ENCODE data around the gene TBC1D14.
"Not testable (repeated sequence)": the region's sequence is repeated elsewhere in the genome, so short reads cannot be mapped to it uniquely, and the experiment has no call there.

The TBC1D14 gene

GRCh38 chr4:6893449-6894085, 16.1 kb upstream of the TBC1D14 start:
- DNase-seq (ENCODE audit: low read depth in 1 of 2, low spot score in 1 of 2), result no peak
- in situ Hi-C loops (cut with HindIII; ENCODE audit: low pct_unique_long_range_greater_than_20kb, low sequenced_read_pairs), result no loop called here
- no peak for TF ChIP-seq JUND (IDR thresholded peaks at IDR 0.05; ENCODE audit: low read depth)

DNA sequence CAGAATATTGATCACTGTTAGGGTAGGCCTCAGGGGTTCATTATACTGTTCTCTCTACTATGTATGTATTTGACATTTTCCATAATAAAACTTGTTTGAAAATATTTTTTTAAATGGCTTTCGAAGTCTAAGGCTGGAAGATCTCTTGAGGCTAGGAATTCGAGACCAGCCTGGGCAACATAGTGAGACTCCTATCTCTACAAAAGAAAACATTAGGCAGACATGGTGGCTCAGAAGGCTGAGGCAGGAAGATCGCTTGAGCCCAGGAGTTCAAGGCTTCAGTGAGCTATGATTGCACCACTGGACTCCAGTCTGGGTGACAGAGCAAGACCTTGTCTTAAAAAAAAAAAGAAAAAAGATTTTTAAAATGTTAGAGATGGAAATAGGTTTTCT, 15.5 kb upstream of the TBC1D14 start:
- no peak for TF ChIP-seq JUND (IDR thresholded peaks at IDR 0.05; ENCODE audit: low read depth)
- in situ Hi-C loops (cut with HindIII; ENCODE audit: low pct_unique_long_range_greater_than_20kb, low sequenced_read_pairs), result no loop called here

GRCh38 chr4:6894528-6895498, 14.8 kb upstream of the TBC1D14 start:
- in situ Hi-C loops (cut with HindIII; ENCODE audit: low pct_unique_long_range_greater_than_20kb, low sequenced_read_pairs), result no loop called here
- TF ChIP-seq JUND (IDR thresholded peaks at IDR 0.05; ENCODE audit: low read depth), result no peak
- no peak for DNase-seq (ENCODE audit: low read depth in 1 of 2, low spot score in 1 of 2)

More for the DNA sequence above, 15.5 kb upstream of the TBC1D14 start:
- DNase-seq (ENCODE audit: low read depth in 1 of 2, low spot score in 1 of 2), result no peak

GRCh38 chr4:6896035-6896434, 13.6 kb upstream of the TBC1D14 start:
- no peak for DNase-seq (ENCODE audit: low read depth in 1 of 2, low spot score in 1 of 2)
- TF ChIP-seq JUND (IDR thresholded peaks at IDR 0.05; ENCODE audit: low read depth), result no peak
- in situ Hi-C loops (cut with HindIII; ENCODE audit: low pct_unique_long_range_greater_than_20kb, low sequenced_read_pairs), result no loop called here

DNA sequence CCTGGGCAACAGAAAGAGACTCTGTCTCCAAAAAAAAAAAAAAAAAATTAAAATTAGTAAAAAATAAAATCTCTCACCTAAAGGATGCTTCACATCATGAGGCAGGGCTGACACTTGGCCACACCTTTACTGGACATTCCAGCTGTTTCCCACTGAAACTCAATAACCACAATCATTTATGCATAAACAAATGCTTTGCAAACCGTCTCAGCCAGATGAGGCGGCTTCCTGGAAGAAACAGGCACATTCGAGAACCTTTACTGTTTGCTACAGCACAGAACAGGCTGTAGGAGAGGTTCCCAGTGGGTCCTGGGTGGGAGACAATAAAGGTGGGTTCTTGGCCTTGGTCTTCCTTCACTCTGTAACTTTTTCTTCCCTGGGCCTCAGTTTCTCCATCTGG, 10.9 kb upstream of the TBC1D14 start:
- in situ Hi-C loops (cut with HindIII; ENCODE audit: low pct_unique_long_range_greater_than_20kb, low sequenced_read_pairs), result no loop called here
- DNase-seq (ENCODE audit: low read depth in 1 of 2, low spot score in 1 of 2), result no peak
- no peak for TF ChIP-seq JUND (IDR thresholded peaks at IDR 0.05; ENCODE audit: low read depth)

DNA sequence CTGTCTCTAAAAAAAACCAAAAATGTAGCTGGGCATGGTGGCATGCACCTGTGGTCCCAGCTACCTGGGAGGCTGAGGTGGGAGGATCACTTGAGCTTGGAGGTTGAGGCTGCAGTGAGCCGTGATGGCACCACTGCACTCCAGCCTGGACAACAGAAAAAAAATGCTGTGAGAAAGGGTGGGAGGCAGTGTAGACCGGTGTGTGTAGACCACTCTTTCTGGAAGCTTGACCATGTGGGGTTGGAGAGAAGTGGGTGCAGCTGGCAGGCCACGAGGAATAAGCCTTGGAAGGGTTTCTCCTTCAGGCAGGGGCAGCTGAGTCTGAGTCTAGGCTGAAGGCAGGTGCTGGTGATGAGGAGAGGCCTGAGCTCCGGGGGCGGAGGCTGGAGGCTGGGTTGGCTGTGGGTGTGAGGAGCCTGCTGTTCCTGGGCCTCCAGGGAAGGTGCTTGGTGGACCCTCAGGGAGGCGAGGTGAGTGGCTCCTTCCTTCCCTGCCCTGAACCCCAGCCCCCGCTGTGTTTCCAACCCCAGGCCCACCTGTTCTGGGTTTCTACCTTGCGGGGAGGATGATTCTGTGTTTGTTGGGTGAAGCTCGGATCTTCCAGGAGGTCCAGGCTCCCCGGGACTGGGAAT, 9.3 kb upstream of the TBC1D14 start:
- in situ Hi-C loops (cut with HindIII; ENCODE audit: low pct_unique_long_range_greater_than_20kb, low sequenced_read_pairs), result no loop called here
- no peak for TF ChIP-seq JUND (IDR thresholded peaks at IDR 0.05; ENCODE audit: low read depth)
- no peak for DNase-seq (ENCODE audit: low read depth in 1 of 2, low spot score in 1 of 2)

GRCh38 chr4:6900956-6901355, 8.7 kb upstream of the TBC1D14 start:
- in situ Hi-C loops (cut with HindIII; ENCODE audit: low pct_unique_long_range_greater_than_20kb, low sequenced_read_pairs), result no loop called here
- DNase-seq (ENCODE audit: low read depth in 1 of 2, low spot score in 1 of 2), result no peak
- TF ChIP-seq JUND (IDR thresholded peaks at IDR 0.05; ENCODE audit: low read depth), result no peak

GRCh38 chr4:6901669-6902317, 7.8 kb upstream of the TBC1D14 start:
- no peak for DNase-seq (ENCODE audit: low read depth in 1 of 2, low spot score in 1 of 2)
- TF ChIP-seq JUND (IDR thresholded peaks at IDR 0.05; ENCODE audit: low read depth), result no peak
- in situ Hi-C loops (cut with HindIII; ENCODE audit: low pct_unique_long_range_greater_than_20kb, low sequenced_read_pairs), result no loop called here

GRCh38 chr4:6902318-6903042, 7.1 kb upstream of the TBC1D14 start:
- DNase-seq (ENCODE audit: low read depth in 1 of 2, low spot score in 1 of 2), result no peak

GRCh38 chr4:6905516-6906445, 3.8 kb upstream of the TBC1D14 start:
- no peak for DNase-seq (ENCODE audit: low read depth in 1 of 2, low spot score in 1 of 2)
- no peak for TF ChIP-seq JUND (IDR thresholded peaks at IDR 0.05; ENCODE audit: low read depth)
- in situ Hi-C loops (cut with HindIII; ENCODE audit: low pct_unique_long_range_greater_than_20kb, low sequenced_read_pairs), result no loop called here

More at GRCh38 chr4:6902318-6903042, 7.1 kb upstream of the TBC1D14 start:
- no peak for TF ChIP-seq JUND (IDR thresholded peaks at IDR 0.05; ENCODE audit: low read depth)
- in situ Hi-C loops (cut with HindIII; ENCODE audit: low pct_unique_long_range_greater_than_20kb, low sequenced_read_pairs), result no loop called here

DNA sequence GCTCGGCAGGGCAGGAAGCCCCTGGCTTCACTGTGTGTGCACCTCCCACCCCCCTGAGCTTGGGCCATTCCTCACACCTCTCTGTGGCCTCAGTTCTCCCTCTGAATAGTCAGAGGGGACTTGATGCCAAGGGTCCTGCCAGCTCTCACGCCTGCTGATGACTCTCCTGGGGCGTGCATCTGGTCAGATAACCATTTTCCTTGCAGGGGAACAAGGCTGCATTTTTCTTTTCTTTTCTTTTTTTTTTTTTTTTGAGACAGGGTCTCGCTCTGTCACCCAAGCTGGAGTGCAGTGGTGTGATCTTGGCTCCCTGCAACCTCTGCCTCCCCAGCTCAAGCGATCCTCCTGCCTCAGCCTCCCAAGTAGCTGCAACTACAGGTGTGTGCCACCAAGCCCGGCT, 3.1 kb upstream of the TBC1D14 start:
- DNase-seq (ENCODE audit: low read depth in 1 of 2, low spot score in 1 of 2); in situ Hi-C loops (cut with HindIII; ENCODE audit: low pct_unique_long_range_greater_than_20kb, low sequenced_read_pairs): not testable (repeated sequence)

Measured in T47D (cell line).